Measurements from ENCODE around the gene DSC3. TPM values are rescaled to one million over a fixed set of nuclear protein-coding genes. Genes with fewer than 3 reads are reported as not detected.

Gene DSC3
- total RNA-seq, 1 experiment from 2014 or later, result 7.6 TPM

- no peaks in the 10 kb centered on the region for H3K9me2 ChIP-seq (ENCODE audit: insufficient read depth)
- H4K20me1 ChIP-seq (ENCODE audit: insufficient read depth), result no peaks in the 10 kb centered on the region
- H3K27me3 ChIP-seq (ENCODE audit: insufficient read depth, low read length), result no peaks in the 10 kb centered on the region
- no peaks in the 10 kb centered on the region for H3K4me1 ChIP-seq (ENCODE audit: control insufficient read depth in 1 of 2, insufficient read depth in 2 of 2, low read length in 2 of 2)
- no peak overlapping the region for H3K4me2 ChIP-seq (ENCODE audit: low read length)
- no TSS peak for BruUV-seq (replicated peaks)
- ChIA-PET CTCF (no interaction called here), RAD21 (ENCODE audit: low non-redundant PET in 1 of 2, low total read pairs in 2 of 2, uncharacterized antibody in 2 of 2, unreplicated experiment in 2 of 2) (no interaction called here), POLR2A (no interaction called here)
- no peak overlapping the region for H2AFZ ChIP-seq (ENCODE audit: low read depth, low read length, poor library complexity, severe bottlenecking)
- no peak overlapping the region for H3K27ac ChIP-seq (ENCODE audit: low read depth, low read length)
- no peak overlapping the region for H3K4me3 ChIP-seq (replicated peaks in 1 of 2; ENCODE audit: low read depth in 1 of 2, low read length in 2 of 2)
- H3K9ac ChIP-seq (ENCODE audit: low read length), result no peak overlapping the region
- intact Hi-C loops (cut with micrococcal nuclease), result no loop called here
- no peak for DNase-seq (ENCODE audit: low read depth, low spot score)
- ATAC-seq, result no peak
- H3K9me3 ChIP-seq (ENCODE audit: control insufficient read depth in 1 of 2, insufficient read depth in 1 of 2, low read depth in 1 of 2, low read length in 2 of 2), result no peaks in the 10 kb centered on the region
- H3K36me3 ChIP-seq (ENCODE audit: control insufficient read depth in 1 of 2, insufficient read depth in 2 of 2, low read length in 2 of 2), result no peaks in the 10 kb centered on the region
- no peaks in the 10 kb centered on the region for H3K79me2 ChIP-seq (ENCODE audit: insufficient read depth, low read length)
- no peak for TF ChIP-seq ZNF274 (IDR thresholded peaks at IDR 0.05; ENCODE audit: low read depth, low read length)
- TF ChIP-seq FOSL1 (IDR thresholded peaks at IDR 0.05; ENCODE audit: low read depth), result no peak
- TF ChIP-seq SRF (IDR thresholded peaks at IDR 0.05; ENCODE audit: low read depth), result no peak
Observed at GRCh38 chr18:30954262-30954661, 88.3 kb downstream of the DSC3 start.

- ATAC-seq (no peak), DNase-seq (ENCODE audit: low read depth, low spot score) (no peak)
- intact Hi-C loops (cut with micrococcal nuclease), result no loop called here
Observed at GRCh38 chr18:30945761-30946160, 96.8 kb downstream of the DSC3 start.

More at GRCh38 chr18:30945761-30946160, 96.8 kb downstream of the DSC3 start:
- Histone ChIP-seq H3K9me3 (ENCODE audit: control insufficient read depth in 1 of 2, insufficient read depth in 1 of 2, low read depth in 1 of 2, low read length in 2 of 2) (0 out of 4 replicates have a peak, but pooled peaks cover 0 to 3% of the 10 kb centered on the region in 2 experiments), H3K9ac (ENCODE audit: low read length) (no peak overlapping the region), H3K4me2 (ENCODE audit: low read length) (no peak overlapping the region), H3K4me3 (replicated peaks in 1 of 2; ENCODE audit: low read depth in 1 of 2, low read length in 2 of 2) (no peak overlapping the region), H3K27me3 (ENCODE audit: insufficient read depth, low read length) (no peaks in the 10 kb centered on the region), H3K27ac (ENCODE audit: low read depth, low read length) (no peak overlapping the region), H3K36me3 (ENCODE audit: control insufficient read depth in 1 of 2, insufficient read depth in 2 of 2, low read length in 2 of 2) (no peaks in the 10 kb centered on the region), H2AFZ (ENCODE audit: low read depth, low read length, poor library complexity, severe bottlenecking) (no peak overlapping the region), H4K20me1 (ENCODE audit: insufficient read depth) (no peaks in the 10 kb centered on the region), H3K79me2 (ENCODE audit: insufficient read depth, low read length) (no peaks in the 10 kb centered on the region), H3K9me2 (ENCODE audit: insufficient read depth) (no peaks in the 10 kb centered on the region), H3K4me1 (ENCODE audit: control insufficient read depth in 1 of 2, insufficient read depth in 2 of 2, low read length in 2 of 2) (no peaks in the 10 kb centered on the region)
- ChIA-PET CTCF (no interaction called here), POLR2A (no interaction called here), RAD21 (ENCODE audit: low non-redundant PET in 1 of 2, low total read pairs in 2 of 2, uncharacterized antibody in 2 of 2, unreplicated experiment in 2 of 2) (no interaction called here)
- BruUV-seq (replicated peaks), result no TSS peak
- no peak for TF ChIP-seq POLR2A (IDR thresholded peaks at IDR 0.05; ENCODE audit: borderline replicate concordance, extremely low read depth, insufficient read depth, insufficient read length)
- no peak for TF ChIP-seq ZNF274 (IDR thresholded peaks at IDR 0.05; ENCODE audit: low read depth, low read length)
- no peak for TF ChIP-seq TCF7L2 (IDR thresholded peaks at IDR 0.05; ENCODE audit: borderline replicate concordance, extremely low read depth, insufficient read depth, insufficient read length)
- no peak for TF ChIP-seq CTCF (IDR thresholded peaks at IDR 0.05 in 2 of 3, conservative IDR thresholded peaks at IDR 0.05 in 1 of 3; ENCODE audit: borderline replicate concordance in 1 of 3, insufficient read depth in 1 of 3, low read depth in 2 of 3, low read length in 2 of 3)
- no peak for TF ChIP-seq SP1 (IDR thresholded peaks at IDR 0.05; ENCODE audit: low read depth)
- no peak for TF ChIP-seq MAX (IDR thresholded peaks at IDR 0.05)
- no peak for TF ChIP-seq ZBTB33 (IDR thresholded peaks at IDR 0.05; ENCODE audit: extremely low read depth, insufficient replicate concordance, low read length)
- TF ChIP-seq CEBPB (IDR thresholded peaks at IDR 0.05; ENCODE audit: low read depth), result no peak
- no peak for TF ChIP-seq ELF1 (IDR thresholded peaks at IDR 0.05; ENCODE audit: borderline replicate concordance, low read depth)
- TF ChIP-seq CBX3 (IDR thresholded peaks at IDR 0.05; ENCODE audit: low read depth), result no peak
- TF ChIP-seq ZFX (IDR thresholded peaks at IDR 0.05), result no peak
- TF ChIP-seq YY1 (IDR thresholded peaks at IDR 0.05; ENCODE audit: extremely low read depth, insufficient replicate concordance, low read depth, low read length), result no peak
- TF ChIP-seq FOSL1 (IDR thresholded peaks at IDR 0.05; ENCODE audit: low read depth), result no peak
